Measurements from ENCODE around the gene PTCD3. TPM values are rescaled to one million over a fixed set of nuclear protein-coding genes. Genes with fewer than 3 reads are reported as not detected.
A peak's percentile ranks its signal among the peaks of the same experiment; 100 is the strongest.

The PTCD3 gene
- total RNA-seq, result 127 TPM
- long read RNA-seq, full-length matches to known transcripts, result 32 of 41 reads
- long read RNA-seq, partial matches to known transcripts, result 1 of 41 reads
- long read RNA-seq, other reads (novel, unspliced or antisense), result 8 of 41 reads

- ATAC-seq, result peak; percentile 97
- intact Hi-C loops (cut with DNase I), result loop anchor here (10.0 kb wide), 1 partner anchor 471 kb away; no protein-coding TSS in a partner anchor
- DNase-seq (ENCODE audit: missing footprints), result peak; percentile 97
These were observed at the start of gene PTCD3 for GRCh38 chr2:86105969-86106945. Gene PTCD3, plus strand, starts transcription at chr2:86106235. Its CDS starts 13 bp downstream, at chr2:86106248.

GRCh38 chr2:86056590-86057331, 49.3 kb upstream of the PTCD3 start:
- intact Hi-C loops (cut with DNase I), result no loop called here
- DNase-seq (ENCODE audit: missing footprints) (no peak), ATAC-seq (no peak)

GRCh38 chr2:86062043-86062442, 44.0 kb upstream of the PTCD3 start:
- ATAC-seq (no peak), DNase-seq (ENCODE audit: missing footprints) (no peak)
- intact Hi-C loops (cut with DNase I), result no loop called here

- ATAC-seq (no peak), DNase-seq (ENCODE audit: missing footprints) (no peak)
- intact Hi-C loops (cut with DNase I), result no loop called here
These were observed 42.0 kb upstream of the PTCD3 start for GRCh38 chr2:86064006-86064405.

- peak; percentile 45 for ATAC-seq
- no peak for DNase-seq (ENCODE audit: missing footprints)
- intact Hi-C loops (cut with DNase I), result no loop called here
These were observed 40.5 kb upstream of the PTCD3 start for GRCh38 chr2:86065512-86065911.

- no peak for DNase-seq (ENCODE audit: missing footprints)
- intact Hi-C loops (cut with DNase I), result no loop called here
These were observed 39.9 kb upstream of the PTCD3 start for GRCh38 chr2:86066007-86066578.

GRCh38 chr2:86066915-86067314, 39.1 kb upstream of the PTCD3 start:
- no peak for ATAC-seq
- intact Hi-C loops (cut with DNase I), result no loop called here
- no peak for DNase-seq (ENCODE audit: missing footprints)

More at GRCh38 chr2:86066007-86066578, 39.9 kb upstream of the PTCD3 start:
- ATAC-seq, result no peak

- ATAC-seq, result no peak
- DNase-seq (ENCODE audit: missing footprints), result no peak
- intact Hi-C loops (cut with DNase I), result no loop called here
These were observed 37.9 kb upstream of the PTCD3 start for GRCh38 chr2:86068136-86068588.

- ATAC-seq (no peak), DNase-seq (ENCODE audit: missing footprints) (no peak)
- intact Hi-C loops (cut with DNase I), result no loop called here
These were observed 37.4 kb upstream of the PTCD3 start for GRCh38 chr2:86068648-86069047.

- intact Hi-C loops (cut with DNase I), result no loop called here
- ATAC-seq, result peak; percentile 43
- no peak for DNase-seq (ENCODE audit: missing footprints)
These were observed 36.8 kb upstream of the PTCD3 start for GRCh38 chr2:86069091-86069685.

GRCh38 chr2:86069783-86070339, 36.2 kb upstream of the PTCD3 start:
- DNase-seq (ENCODE audit: missing footprints) (no peak), ATAC-seq (no peak)
- intact Hi-C loops (cut with DNase I), result loop anchor here (5.0 kb wide), 1 partner anchor 33 kb away; no protein-coding TSS in a partner anchor

- intact Hi-C loops (cut with DNase I), result loop anchor here (5.0 kb wide), 1 partner anchor 34 kb away; no protein-coding TSS in a partner anchor
- ATAC-seq (no peak), DNase-seq (ENCODE audit: missing footprints) (no peak)
These were observed 35.2 kb upstream of the PTCD3 start for GRCh38 chr2:86070868-86071267.

- intact Hi-C loops (cut with DNase I), result loop anchor here (5.0 kb wide), 1 partner anchor 35 kb away; no protein-coding TSS in a partner anchor
- ATAC-seq (peak; percentile 88), DNase-seq (ENCODE audit: missing footprints) (peak; percentile 83)
These were observed 33.7 kb upstream of the PTCD3 start for GRCh38 chr2:86072271-86072858.

- ATAC-seq (no peak), DNase-seq (ENCODE audit: missing footprints) (no peak)
- intact Hi-C loops (cut with DNase I), result loop anchor here (5.0 kb wide), 1 partner anchor 36 kb away; no protein-coding TSS in a partner anchor
These were observed 32.8 kb upstream of the PTCD3 start for GRCh38 chr2:86073225-86073624.

- DNase-seq (ENCODE audit: missing footprints) (no peak), ATAC-seq (no peak)
- intact Hi-C loops (cut with DNase I), result loop anchor here (5.0 kb wide), 1 partner anchor 37 kb away; no protein-coding TSS in a partner anchor
These were observed 31.8 kb upstream of the PTCD3 start for GRCh38 chr2:86074256-86074655.

- DNase-seq (ENCODE audit: missing footprints) (no peak), ATAC-seq (no peak)
- intact Hi-C loops (cut with DNase I), result loop anchor here (5.0 kb wide), 1 partner anchor 38 kb away; no protein-coding TSS in a partner anchor
These were observed 31.2 kb upstream of the PTCD3 start for GRCh38 chr2:86074811-86075210.

- intact Hi-C loops (cut with DNase I), result no loop called here
- DNase-seq (ENCODE audit: missing footprints), result no peak
- no peak for ATAC-seq
These were observed 30.1 kb upstream of the PTCD3 start for GRCh38 chr2:86075886-86076285.
